ENCODE data around the gene HOXA11. TPM values are rescaled to one million over a fixed set of nuclear protein-coding genes. Genes with fewer than 3 reads are reported as not detected.

Gene HOXA11
- total and polyA plus RNA-seq, 12 donors, result 0.13 to 3.0 (median 1.2) TPM; not detected in 2

DNA sequence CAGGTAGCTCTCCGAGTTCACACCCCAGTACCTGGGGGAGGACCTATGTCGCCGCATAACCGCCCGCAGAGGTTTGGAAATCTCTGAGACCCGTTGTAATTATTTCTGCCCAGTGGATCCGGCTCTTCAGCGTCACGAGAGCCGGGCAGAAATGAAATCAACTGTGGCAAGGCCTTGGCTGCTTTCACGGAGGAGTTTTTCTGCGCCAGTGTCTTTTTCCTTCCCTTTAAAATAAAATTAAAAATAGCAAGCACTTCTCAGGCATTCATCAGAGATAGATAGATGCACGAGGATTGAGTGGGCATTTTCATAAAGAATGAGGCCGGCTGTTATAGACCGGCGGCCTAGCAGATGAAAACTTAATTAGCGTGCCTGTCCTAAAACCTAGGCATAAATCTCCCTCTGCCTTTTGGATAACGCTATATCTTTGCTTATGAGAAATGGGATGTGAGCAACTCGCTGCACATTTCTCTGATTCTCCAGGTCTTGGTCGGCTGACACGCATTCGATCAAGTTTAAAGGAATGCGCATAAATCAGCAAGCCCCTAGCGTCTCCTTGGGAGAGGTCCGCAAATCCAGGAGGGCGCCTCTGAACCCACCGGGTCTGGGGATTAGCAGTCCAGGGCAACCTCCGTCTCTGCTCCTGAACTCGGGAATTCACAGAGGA, 8.4 kb upstream of the HOXA11 start:
- intact Hi-C loops (cut with DNase I), result loop anchor here in 1 of 2 donors (10.0 kb wide), 3 partner anchors 731 to 901 kb away; no protein-coding TSS in a partner anchor
- H3K9me3 ChIP-seq (replicated peaks in 1 of 3), result no peaks in the 10 kb centered on the region
- no peak for TF ChIP-seq CTCF (IDR thresholded peaks at IDR 0.05)
- peak in 4 of 7 donors; percentile 11 to 48 (median 16) for DNase-seq
- H3K27ac ChIP-seq, result no peak overlapping the region
- H3K4me1 ChIP-seq (replicated peaks in 1 of 2), result peaks cover 9 to 20% of the 10 kb centered on the region in 2 donors
- 27 to 36% (median 32%) methylated on average over 26 to 29 of the region's 29 CpGs for WGBS, 4 donors
- H3K27me3 ChIP-seq, result peaks cover 100% of the 10 kb centered on the region
- peak overlapping the region in 1 of 4 donors; percentile 43 for H3K4me3 ChIP-seq
- H3K36me3 ChIP-seq (replicated peaks in 1 of 2), result no peaks in the 10 kb centered on the region

GRCh38 chr7:27192546-27193334, 7.7 kb upstream of the HOXA11 start:
- Histone ChIP-seq H3K4me1 (replicated peaks in 1 of 2) (peaks cover 9 to 26% of the 10 kb centered on the region in 2 donors), H3K4me3 (peak overlapping the region in 1 of 4 donors; percentile 43), H3K9me3 (replicated peaks in 1 of 3) (no peaks in the 10 kb centered on the region), H3K27ac (no peak overlapping the region), H3K36me3 (replicated peaks in 1 of 2) (no peaks in the 10 kb centered on the region), H3K27me3 (peaks cover 100% of the 10 kb centered on the region)
- intact Hi-C loops (cut with DNase I), result loop anchor here in 1 of 2 donors (10.0 kb wide), 3 partner anchors 732 to 902 kb away; no protein-coding TSS in a partner anchor
- TF ChIP-seq CTCF (IDR thresholded peaks at IDR 0.05) (no peak), POLR2A (IDR thresholded peaks at IDR 0.05) (no peak)
- 3 to 6% (median 4%) methylated on average over 31 to 78 of the region's 78 CpGs for WGBS, 4 donors
- peak in 1 of 7 donors; percentile 48 for DNase-seq

GRCh38 chr7:27191833-27192545, 7.0 kb upstream of the HOXA11 start:
- peak in 1 of 7 donors; percentile 49 for DNase-seq
- Histone ChIP-seq H3K4me3 (peak overlapping the region in 1 of 4 donors; percentile 43), H3K9me3 (replicated peaks in 1 of 3) (no peaks in the 10 kb centered on the region), H3K27me3 (peaks cover 100% of the 10 kb centered on the region), H3K27ac (no peak overlapping the region), H3K36me3 (replicated peaks in 1 of 2) (no peaks in the 10 kb centered on the region), H3K4me1 (replicated peaks in 1 of 2) (peaks cover 9 to 26% of the 10 kb centered on the region in 2 donors)
- TF ChIP-seq CTCF (IDR thresholded peaks at IDR 0.05), result no peak
- no peak for TF ChIP-seq POLR2A (IDR thresholded peaks at IDR 0.05)
- WGBS, 4 donors, result 26 to 43% (median 41%) methylated on average over 17 to 42 of the region's 42 CpGs
- intact Hi-C loops (cut with DNase I), result loop anchor here in 1 of 2 donors (10.0 kb wide), 3 partner anchors 733 to 903 kb away; no protein-coding TSS in a partner anchor

All from adrenal gland (tissue), 12 donors.